Caco-2 (cell line): ENCODE results near the gene PRSS21. TPM values are rescaled to one million over a fixed set of nuclear protein-coding genes. Genes with fewer than 3 reads are reported as not detected.

Source experiments
- BruUV-seq: library from RNA; stranded (reverse); fragments of 400-500 nt; replicated peaks from 2 replicates; lab custom pipeline; 2021; lab: Mats Ljungman, UMichigan
- CTCF ChIA-PET: fragments of 300-600 bp; sonication (Branson Sonifier 250); formaldehyde crosslinking; loops from one replicate; lab custom pipeline; 2022; ENCODE audit warnings: antibody characterized with exemption; lab: Charles Lee
- POLR2A ChIA-PET: fragments of 300-600 bp; sonication (Branson Sonifier 250); formaldehyde crosslinking; loops from one replicate; lab custom pipeline; 2022; ENCODE audit warnings: antibody characterized with exemption; lab: Charles Lee
- DNase-seq, 2 experiments: peaks; one replicate each; pipeline versions ENCODE4 v3.0.0 to v3.0.0-alpha.2; 2020 to 2022
- H3K27me3 ChIP-seq: replicated peaks from 2 replicates; pipeline ENCODE4 v1.6.0; 2011; ENCODE audit warnings: low read length; ENCODE audit not compliant: control insufficient read depth, insufficient read depth
- H3K36me3 ChIP-seq: 2 replicates; pipeline ENCODE4 v1.5.1; 2011; ENCODE audit warnings: low read length; ENCODE audit not compliant: control insufficient read depth, insufficient read depth
- H3K4me1 ChIP-seq: fragments of 250-450 bp; sonication (Bioruptor Pico); 2 replicates; pipeline ENCODE4 v1.5.1; 2020; ENCODE audit warnings: mild to moderate bottlenecking
- H3K4me3 ChIP-seq: 2 replicates; pipeline ENCODE4 v1.5.1; 2011; ENCODE audit warnings: low read depth, mild to moderate bottlenecking, control low read depth, low read length
- H3K9me3 ChIP-seq: fragments of 250-450 bp; sonication (Bioruptor Pico); 2 replicates; pipeline ENCODE4 v1.5.1; 2020; ENCODE audit warnings: mild to moderate bottlenecking, moderate library complexity
- H3K27ac Mint-ChIP-seq: one replicate; pipeline ENCODE4 v1.8.0; 2022; ENCODE audit warnings: mixed read lengths; ENCODE audit not compliant: unreplicated experiment
- H3K27me3 Mint-ChIP-seq: one replicate; pipeline ENCODE4 v1.8.0; 2022; ENCODE audit warnings: mixed read lengths; ENCODE audit not compliant: insufficient read depth, unreplicated experiment
- H3K36me3 Mint-ChIP-seq: one replicate; pipeline ENCODE4 v1.8.0; 2022; ENCODE audit warnings: mild to moderate bottlenecking, mixed read lengths; ENCODE audit not compliant: insufficient read depth, unreplicated experiment
- H3K4me1 Mint-ChIP-seq: one replicate; pipeline ENCODE4 v1.8.0; 2022; ENCODE audit warnings: low read depth, mixed read lengths; ENCODE audit not compliant: unreplicated experiment
- H3K4me3 Mint-ChIP-seq: one replicate; pipeline ENCODE4 v1.8.0; 2022; ENCODE audit warnings: mild to moderate bottlenecking, moderate library complexity, mixed read lengths; ENCODE audit not compliant: unreplicated experiment
- H3K9me3 Mint-ChIP-seq: one replicate; pipeline ENCODE4 v1.8.0; 2022; ENCODE audit warnings: mixed read lengths; ENCODE audit not compliant: unreplicated experiment
- CTCF ChIP-seq, 2 experiments: fragments of 200-600 bp in 1 of 2; IDR thresholded peaks; 1 replicate in 1 of 2; 2 replicates in 1 of 2; pipeline versions ENCODE4 v1.5.1 to v1.8.0; 2011 to 2022; ENCODE audit warnings: antibody characterized with exemption in 1 of 2, control low read depth in 1 of 2, inconsistent platforms in 1 of 2, low read depth in 1 of 2, low read length in 1 of 2, mild to moderate bottlenecking in 1 of 2, moderate library complexity in 1 of 2; ENCODE audit not compliant: insufficient read depth in 1 of 2, severe bottlenecking in 1 of 2, unreplicated experiment in 1 of 2
- intact Hi-C: fragments of 100-400 bp; cut with micrococcal nuclease; formaldehyde crosslinking; loops from one replicate; pipeline ENCODE4 v1.10.0; 2022; ENCODE audit not compliant: unreplicated experiment
- total RNA-seq: library from RNA; stranded (reverse); gene quantifications from 2 replicates; pipeline ENCODE4 v1.2.3, GENCODE V29; 2022

Gene PRSS21
- total RNA-seq, 1 experiment from 2014 or later = not detected

- Histone ChIP-seq H3K4me3 (no peak overlapping the region), H3K36me3 (peaks cover 18% of the 10 kb centered on the region), H3K4me1 (peaks cover 15% of the 10 kb centered on the region; the same call in 1 of the 2 replicates), H3K27me3 (no peaks in the 10 kb centered on the region), H3K9me3 (0 out of 2 replicates have a peak, but pooled peaks cover 5% of the 10 kb centered on the region)
- peak in 1 of 2 experiments; percentile 22 for DNase-seq
- BruUV-seq = no TSS peak
- peaks cover 12% of the 10 kb centered on the region for H3K9me3 Mint-ChIP-seq
- intact Hi-C loops = no loop called here
- no peak overlapping the region for H3K27ac Mint-ChIP-seq
- POLR2A ChIA-PET = interaction anchor here (0.5 kb wide), 1 partner anchor 46 kb away, joined by 4 read pairs; no protein-coding TSS in a partner anchor
- H3K27me3 Mint-ChIP-seq = no peaks in the 10 kb centered on the region
- no peak for TF ChIP-seq CTCF (IDR thresholded peaks at IDR 0.05; ENCODE audit: insufficient read depth in 1 of 2, low read depth in 1 of 2, low read length in 1 of 2, severe bottlenecking in 1 of 2, unreplicated experiment in 1 of 2)
- peaks cover 25% of the 10 kb centered on the region for H3K4me1 Mint-ChIP-seq
- peaks cover 91% of the 10 kb centered on the region for H3K36me3 Mint-ChIP-seq
- H3K4me3 Mint-ChIP-seq = no peak overlapping the region
- CTCF ChIA-PET = interaction anchor here (2.0 kb wide), 1 partner anchor 14 kb away, joined by 6 read pairs; no protein-coding TSS in a partner anchor
These were observed 36.6 kb downstream of the PRSS21 start for GRCh38 chr16:2853531-2854073.

- Mint-ChIP-seq H3K4me3 (peak overlapping the region; percentile 20), H3K27ac (peak overlapping the region; percentile 87), H3K27me3 (no peaks in the 10 kb centered on the region), H3K36me3 (peaks cover 85% of the 10 kb centered on the region), H3K4me1 (peaks cover 15% of the 10 kb centered on the region), H3K9me3 (peaks cover 12% of the 10 kb centered on the region)
- H3K4me3 ChIP-seq = no peak overlapping the region
- no TSS peak for BruUV-seq
- peaks cover 10% of the 10 kb centered on the region; the same call in 1 of the 2 replicates for H3K4me1 ChIP-seq
- intact Hi-C loops = loop anchor here (5.0 kb wide), 1 partner anchor 103 kb away; the partner anchor contains the start of gene SRRM2
- peak; percentile 69 to 82 for TF ChIP-seq CTCF (IDR thresholded peaks at IDR 0.05; ENCODE audit: insufficient read depth in 1 of 2, low read depth in 1 of 2, low read length in 1 of 2, severe bottlenecking in 1 of 2, unreplicated experiment in 1 of 2)
- ChIA-PET POLR2A (no interaction called here), CTCF (interaction anchor here (0.7 to 2.0 kb wide), 2 partner anchors 13 to 15 kb away, joined by 4 to 6 read pairs; no protein-coding TSS in a partner anchor)
- peaks cover 18% of the 10 kb centered on the region for H3K36me3 ChIP-seq
- H3K9me3 ChIP-seq = 0 out of 2 replicates have a peak, but pooled peaks cover 5% of the 10 kb centered on the region
- no peak for DNase-seq
- no peaks in the 10 kb centered on the region for H3K27me3 ChIP-seq
These were observed 37.8 kb downstream of the PRSS21 start for GRCh38 chr16:2854700-2855309.

GRCh38 chr16:2855536-2855935, 38.5 kb downstream of the PRSS21 start:
- intact Hi-C loops = loop anchor here (5.0 kb wide), 1 partner anchor 103 kb away; the partner anchor contains the start of gene SRRM2
- Mint-ChIP-seq H3K36me3 (peaks cover 78% of the 10 kb centered on the region), H3K27me3 (no peaks in the 10 kb centered on the region), H3K4me3 (no peak overlapping the region), H3K4me1 (peaks cover 8% of the 10 kb centered on the region), H3K9me3 (peaks cover 12% of the 10 kb centered on the region), H3K27ac (no peak overlapping the region)
- H3K9me3 ChIP-seq = peaks cover 7% of the 10 kb centered on the region
- H3K27me3 ChIP-seq = no peaks in the 10 kb centered on the region
- CTCF ChIA-PET = no interaction called here
- BruUV-seq = no TSS peak
- peaks cover 10% of the 10 kb centered on the region; the same call in 1 of the 2 replicates for H3K4me1 ChIP-seq
- POLR2A ChIA-PET = no interaction called here
- no peak overlapping the region for H3K4me3 ChIP-seq
- no peak for DNase-seq
- no peak for TF ChIP-seq CTCF (IDR thresholded peaks at IDR 0.05; ENCODE audit: insufficient read depth in 1 of 2, low read depth in 1 of 2, low read length in 1 of 2, severe bottlenecking in 1 of 2, unreplicated experiment in 1 of 2)
- H3K36me3 ChIP-seq = peaks cover 18% of the 10 kb centered on the region
